ENCODE data around the gene SPOCK1. TPM values are rescaled to one million over a fixed set of nuclear protein-coding genes. Genes with fewer than 3 reads are reported as not detected.

SPOCK1 gene
- polyA plus RNA-seq, 2 of the 4 experiments (the other 2 are of a cell fraction): 28.9 to 40.8 TPM

GRCh38 chr5:137214446-137215189, 284.5 kb downstream of the SPOCK1 start:
- H3K4me1 ChIP-seq: peaks cover 41% of the 10 kb centered on the region
- no peaks in the 10 kb centered on the region for H3K9me3 ChIP-seq
- DNase-seq (ENCODE audit: low read depth in 1 of 2, low spot score in 1 of 2): no peak
- TF ChIP-seq HEYL (CRISPR knock-in tag; IDR thresholded peaks at IDR 0.05): no peak
- TF ChIP-seq MAX (IDR thresholded peaks at IDR 0.05): no peak
- no peak for TF ChIP-seq CHD2 (IDR thresholded peaks at IDR 0.05; ENCODE audit: low read length, partially characterized antibody)
- no peak for TF ChIP-seq ESRRA (IDR thresholded peaks at IDR 0.05; ENCODE audit: borderline replicate concordance, low read length)
- no peak for TF ChIP-seq RARB (CRISPR knock-in tag; IDR thresholded peaks at IDR 0.05)
- no peak for TF ChIP-seq FOSL2 (IDR thresholded peaks at IDR 0.05)
- no peak for TF ChIP-seq FOSL2 (CRISPR knock-in tag; IDR thresholded peaks at IDR 0.05)
- TF ChIP-seq REST (IDR thresholded peaks at IDR 0.05): no peak
- no peak for TF ChIP-seq RNF2 (IDR thresholded peaks at IDR 0.05; ENCODE audit: borderline replicate concordance, low read depth)
- no peak for TF ChIP-seq USF2 (IDR thresholded peaks at IDR 0.05)
- TF ChIP-seq TP53 (CRISPR knock-in tag; IDR thresholded peaks at IDR 0.05): no peak
- no peak for TF ChIP-seq GATA3 (IDR thresholded peaks at IDR 0.05; ENCODE audit: borderline replicate concordance)
- no peak for TF ChIP-seq RCOR1 (IDR thresholded peaks at IDR 0.05; ENCODE audit: low read depth, low read length)
- no peak for TF ChIP-seq CHD4 (IDR thresholded peaks at IDR 0.05; ENCODE audit: borderline replicate concordance)
- no peak for TF ChIP-seq ZNF302 (CRISPR knock-in tag; IDR thresholded peaks at IDR 0.05)
- no peak for TF ChIP-seq ELK1 (IDR thresholded peaks at IDR 0.05; ENCODE audit: low read depth, low read length)
- no peak for TF ChIP-seq KDM5A (IDR thresholded peaks at IDR 0.05)
- TF ChIP-seq NPAS2 (CRISPR knock-in tag; IDR thresholded peaks at IDR 0.05; ENCODE audit: borderline replicate concordance): no peak
- TF ChIP-seq HOXA7 (CRISPR knock-in tag; IDR thresholded peaks at IDR 0.05): no peak
- ChIA-PET CTCF (interaction anchor here (1.6 kb wide), 1 partner anchor 10 kb away, joined by 5 read pairs; no protein-coding TSS in a partner anchor), POLR2A (no interaction called here)
- no peak overlapping the region for H3K4me3 ChIP-seq
- 65% methylated on average over 2 of the region's 2 CpGs for WGBS (ENCODE audit: missing lambda C conversion rate)
- no peak for ATAC-seq
- H3K4me2 ChIP-seq: peak overlapping the region; percentile 24; the same call in 1 of the 3 replicates
- H3K27ac ChIP-seq: no peak overlapping the region
- no peak for FAIRE-seq

- ChIA-PET POLR2A (no interaction called here), CTCF (interaction anchor here (1.2 to 2.4 kb wide), 2 partner anchors 10 to 137 kb away, joined by 3 to 9 read pairs; no protein-coding TSS in a partner anchor)
- H3K27ac ChIP-seq: no peak overlapping the region
- TF ChIP-seq HEYL (CRISPR knock-in tag; IDR thresholded peaks at IDR 0.05): no peak
- TF ChIP-seq FOXS1 (CRISPR knock-in tag; IDR thresholded peaks at IDR 0.05): no peak
- no peak for TF ChIP-seq CHD4 (IDR thresholded peaks at IDR 0.05; ENCODE audit: borderline replicate concordance)
- no peak for TF ChIP-seq KDM1A (IDR thresholded peaks at IDR 0.05; ENCODE audit: low read depth)
- no peak for TF ChIP-seq RNF2 (IDR thresholded peaks at IDR 0.05; ENCODE audit: borderline replicate concordance, low read depth)
- TF ChIP-seq RFX5 (IDR thresholded peaks at IDR 0.05): no peak
- no peak for TF ChIP-seq CTCF (IDR thresholded peaks at IDR 0.05)
- no peak for TF ChIP-seq ZFP36 (IDR thresholded peaks at IDR 0.05; ENCODE audit: borderline replicate concordance, partially characterized antibody)
- no peak for TF ChIP-seq MAFK (IDR thresholded peaks at IDR 0.05; ENCODE audit: partially characterized antibody)
- TF ChIP-seq NFE2L2 (conservative IDR thresholded peaks at IDR 0.05; ENCODE audit: low read length): no peak
- TF ChIP-seq ELK1 (IDR thresholded peaks at IDR 0.05; ENCODE audit: low read depth, low read length): no peak
- TF ChIP-seq JUNB (IDR thresholded peaks at IDR 0.05): no peak
- ATAC-seq: no peak
- H3K4me3 ChIP-seq: no peak overlapping the region
- 82% methylated on average over 3 of the region's 3 CpGs for WGBS (ENCODE audit: missing lambda C conversion rate)
- FAIRE-seq: no peak
- H3K9me3 ChIP-seq: no peaks in the 10 kb centered on the region
- no peak for DNase-seq (ENCODE audit: low read depth in 1 of 2, low spot score in 1 of 2)
- H3K4me2 ChIP-seq: no peak overlapping the region
- H3K4me1 ChIP-seq: peaks cover 23% of the 10 kb centered on the region
Measured at GRCh38 chr5:137212471-137212870, 286.7 kb downstream of the SPOCK1 start.
